H1 (cell line): ENCODE measurements around the gene EPS8.

ENCODE experiments used
- CEBPB ChIP-seq: IDR thresholded peaks from 2 replicates; pipeline ENCODE4 v1.6.1; 2012; ENCODE audit warnings: low read depth, low read length
- CTCF ChIP-seq, 3 experiments: IDR thresholded peaks; 1 replicate in 2 of 3; 2 replicates in 1 of 3; pipeline versions ENCODE4 v1.5.1 to v1.6.1; 2011; ENCODE audit warnings: low read length in 3 of 3, mild to moderate bottlenecking in 3 of 3, inconsistent platforms in 2 of 3, low read depth in 1 of 3, moderate library complexity in 1 of 3; ENCODE audit not compliant: insufficient read depth in 1 of 3; ENCODE audit errors: control extremely low read depth in 1 of 3
- EZH2 ChIP-seq: fragments of 200-600 bp; sonication (generic); IDR thresholded peaks from 2 replicates; pipeline ENCODE4 v1.7.1; 2012; ENCODE audit warnings: low read depth, mild to moderate bottlenecking, moderate library complexity, low read length, inconsistent platforms; ENCODE audit not compliant: severe bottlenecking
- POLR2A ChIP-seq, 2 experiments: IDR thresholded peaks; 1 replicate in 1 of 2; 2 replicates in 1 of 2; pipeline ENCODE4 v1.6.1; 2011; ENCODE audit warnings: low read depth in 2 of 2, low read length in 2 of 2, mild to moderate bottlenecking in 2 of 2; ENCODE audit errors: control extremely low read depth in 1 of 2
- POLR2AphosphoS5 ChIP-seq: IDR thresholded peaks from 2 replicates; pipeline ENCODE4 v1.6.1; 2011; ENCODE audit warnings: low read depth, low read length
- RNF2 ChIP-seq: fragments of 200-900, 300-1000 bp; sonication (generic); IDR thresholded peaks from 2 replicates; pipeline ENCODE4 v1.7.1; 2016; ENCODE audit warnings: borderline replicate concordance, low read depth, mild to moderate bottlenecking, antibody characterized with exemption, low read length; ENCODE audit not compliant: poor library complexity, severe bottlenecking; ENCODE audit errors: missing control alignments
- RXRA ChIP-seq: IDR thresholded peaks from 2 replicates; pipeline ENCODE4 v1.6.1; 2011; ENCODE audit warnings: low read depth, mild to moderate bottlenecking, low read length, moderate library complexity; ENCODE audit not compliant: insufficient read depth
- SIN3A ChIP-seq, 2 experiments: IDR thresholded peaks in 1 of 2; conservative IDR thresholded peaks in 1 of 2; 2 replicates each; pipeline ENCODE4 v1.6.1; 2011 to 2012; ENCODE audit warnings: low read length in 2 of 2, improper control_type of control experiment in 1 of 2, low read depth in 1 of 2, mild to moderate bottlenecking in 1 of 2
- ZNF274 ChIP-seq: IDR thresholded peaks from 2 replicates; pipeline ENCODE4 v1.7.0; 2012; ENCODE audit warnings: low read length, borderline replicate concordance; ENCODE audit errors: extremely low read depth

DNA sequence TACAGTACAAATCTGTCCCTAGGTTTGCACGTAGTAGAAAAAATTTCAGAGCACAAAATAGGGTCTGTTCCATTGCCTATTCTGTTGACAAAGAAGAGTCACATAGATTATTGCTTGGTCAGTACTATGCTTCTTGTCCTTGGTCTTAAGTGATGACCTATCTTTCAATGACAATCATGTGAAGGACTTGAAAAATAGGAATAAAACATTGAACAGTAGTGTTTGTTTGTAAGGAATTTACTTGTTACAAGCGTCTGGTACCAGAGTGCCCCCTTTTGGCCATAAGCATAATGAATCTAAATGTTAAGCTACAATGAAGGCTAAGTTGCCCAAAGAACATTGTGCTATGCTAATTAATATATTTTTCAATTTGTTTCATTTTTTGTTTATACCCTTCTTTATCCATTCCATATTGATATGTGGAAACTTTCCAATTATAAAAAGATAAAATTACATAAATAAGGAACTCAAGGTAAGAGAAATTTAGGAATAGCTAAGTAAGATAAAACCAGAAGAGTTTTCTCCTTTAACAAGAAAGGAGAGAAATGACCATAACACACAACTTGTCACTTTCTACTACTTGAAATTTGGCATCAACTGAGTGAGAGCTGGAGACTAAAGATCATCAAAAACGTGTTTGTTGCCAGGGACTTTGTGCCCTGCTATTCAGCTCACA, 204.7 kb downstream of the EPS8 start:
- TF ChIP-seq RNF2 (no peak), RXRA (no peak), POLR2AphosphoS5 (no peak), ZNF274 (no peak), POLR2A (IDR thresholded peaks at IDR 0.05; ENCODE audit: control extremely low read depth in 1 of 2, low read depth in 2 of 2, low read length in 2 of 2) (no peak), CTCF (IDR thresholded peaks at IDR 0.05; ENCODE audit: control extremely low read depth in 1 of 3, insufficient read depth in 1 of 3, low read depth in 1 of 3, low read length in 3 of 3) (peak in 2 of 3 experiments; percentile 25 to 67; a peak in 2 of 4 replicates), CEBPB (no peak), EZH2 (no peak), SIN3A (conservative IDR thresholded peaks at IDR 0.05 in 1 of 2, IDR thresholded peaks at IDR 0.05 in 1 of 2; ENCODE audit: low read depth in 1 of 2, low read length in 2 of 2) (no peak)
